Esophagus (tissue), 2 donors: ENCODE results near the gene GALNTL6. TPM values are rescaled to one million over a fixed set of nuclear protein-coding genes. Genes with fewer than 3 reads are reported as not detected.
"Not testable (repeated sequence)": the region's sequence is repeated elsewhere in the genome, so short reads cannot be mapped to it uniquely, and the experiment has no call there.

ENCODE experiments used
- H3K27ac ChIP-seq, 2 donors: one replicate each; pipeline ENCODE4 v1.5.1; 2013; ENCODE audit warnings: low read depth in 2 of 2, mild to moderate bottlenecking in 2 of 2, inconsistent platforms in 1 of 2, low read length in 1 of 2, moderate library complexity in 1 of 2
- H3K27me3 ChIP-seq, 2 donors: one replicate each; pipeline ENCODE4 v1.6.1; 2013; ENCODE audit warnings: low read length in 2 of 2, control low read depth in 1 of 2, mild to moderate bottlenecking in 1 of 2; ENCODE audit not compliant: insufficient read depth in 2 of 2, control insufficient read depth in 1 of 2
- H3K36me3 ChIP-seq, 2 donors: one replicate each; pipeline ENCODE4 v1.6.1; 2013; ENCODE audit warnings: low read length in 1 of 2; ENCODE audit not compliant: control insufficient read depth in 2 of 2, insufficient read depth in 2 of 2
- H3K4me1 ChIP-seq, 2 donors: one replicate each; pipeline ENCODE4 v1.6.1; 2013; ENCODE audit warnings: low read length in 1 of 2; ENCODE audit not compliant: control insufficient read depth in 2 of 2, insufficient read depth in 2 of 2
- H3K4me3 ChIP-seq, 2 donors: one replicate each; pipeline ENCODE4 v1.5.1; 2013; ENCODE audit warnings: low read length in 2 of 2, mild to moderate bottlenecking in 2 of 2, low read depth in 1 of 2, moderate library complexity in 1 of 2
- H3K9me3 ChIP-seq, 2 donors: one replicate each; pipeline ENCODE4 v1.6.1; 2013; ENCODE audit warnings: mild to moderate bottlenecking in 2 of 2, low read depth in 1 of 2, low read length in 1 of 2, moderate library complexity in 1 of 2; ENCODE audit not compliant: control insufficient read depth in 2 of 2, insufficient read depth in 1 of 2
- WGBS, 2 donors: extraction: QIAGEN DNeasy Blood & Tissue Kit; methylation state at CpG; one replicate each; pipeline ENCODE4 v1.1.7; 2013; 5-methylcytosine and 5-hydroxymethylcytosine counted together
- polyA plus RNA-seq, 2 donors: library from polyadenylated mRNA; stranded (reverse); fragments of 200-250 nt; gene quantifications; one replicate each; pipeline ENCODE4 v1.2.3, GENCODE V29; 2013
- donor health status: healthy with polysubstance abuse.
- donor health status: Bipolar disorder and iron deficiency.

Gene GALNTL6
- polyA plus RNA-seq, 2 donors: not detected

- not testable (repeated sequence) for H3K4me1 ChIP-seq, H3K36me3 ChIP-seq, H3K4me3 ChIP-seq, H3K27ac ChIP-seq, H3K9me3 ChIP-seq, H3K27me3 ChIP-seq
- 79 to 86% methylated on average over 8 of the region's 8 CpGs for WGBS, 2 donors
Observed at GRCh38 chr4:172912468-172912867, 1099.3 kb downstream of the GALNTL6 start.

GRCh38 chr4:172917403-172917802 is 1104.2 kb downstream of the GALNTL6 start:
- not testable (repeated sequence) for H3K4me3 ChIP-seq, H3K4me1 ChIP-seq, H3K36me3 ChIP-seq, H3K9me3 ChIP-seq, H3K27me3 ChIP-seq, H3K27ac ChIP-seq
- WGBS, 2 donors: 87 to 91% methylated on average over 3 of the region's 3 CpGs

- WGBS, 2 donors: 92 to 96% methylated on average over 5 of the region's 5 CpGs
- no peaks in the 10 kb centered on the region for H3K4me1 ChIP-seq
- no peak overlapping the region for H3K4me3 ChIP-seq
- no peaks in the 10 kb centered on the region for H3K36me3 ChIP-seq
- H3K27me3 ChIP-seq: no peaks in the 10 kb centered on the region
- no peaks in the 10 kb centered on the region for H3K9me3 ChIP-seq
- no peak overlapping the region for H3K27ac ChIP-seq
Observed at GRCh38 chr4:172919269-172919668, 1106.1 kb downstream of the GALNTL6 start.

DNA sequence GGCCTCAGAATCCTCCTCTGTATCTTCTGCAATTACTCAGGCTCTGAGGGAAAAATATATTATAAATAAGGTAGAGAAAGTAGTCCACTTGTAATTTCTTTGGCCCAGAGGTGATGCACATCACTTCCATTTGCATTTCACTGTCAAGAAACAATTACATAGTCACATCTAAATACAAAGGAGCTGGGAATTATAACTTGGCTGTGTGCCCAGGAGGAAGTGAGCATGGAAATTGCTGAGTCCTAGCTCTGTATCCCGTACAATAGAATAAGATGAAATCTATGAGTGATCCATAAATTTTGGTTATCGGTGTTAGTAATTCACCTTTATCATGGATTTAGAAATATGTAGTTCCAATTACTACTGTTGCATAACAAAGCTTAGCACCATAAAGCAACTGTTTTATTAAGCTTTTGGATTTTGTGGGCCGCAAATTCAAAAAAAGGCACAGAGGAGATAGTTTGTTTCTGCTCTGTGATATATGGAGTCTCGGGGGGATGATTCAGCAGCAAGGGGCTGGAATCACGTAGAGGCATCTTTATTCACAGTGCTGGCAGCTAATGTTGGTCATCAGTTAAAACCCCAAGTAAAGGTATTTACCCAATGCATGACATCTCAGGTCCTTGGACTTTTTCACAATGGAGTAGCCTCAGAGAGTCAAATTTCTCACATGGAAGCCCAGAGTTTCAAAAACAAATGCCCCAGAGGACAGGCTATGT is 1114.1 kb downstream of the GALNTL6 start:
- Histone ChIP-seq H3K9me3 (no peaks in the 10 kb centered on the region), H3K27ac (no peak overlapping the region), H3K36me3 (no peaks in the 10 kb centered on the region), H3K4me3 (no peak overlapping the region), H3K4me1 (no peaks in the 10 kb centered on the region), H3K27me3 (no peaks in the 10 kb centered on the region)
- WGBS, 2 donors: 74 to 81% methylated on average over 5 of the region's 5 CpGs

DNA sequence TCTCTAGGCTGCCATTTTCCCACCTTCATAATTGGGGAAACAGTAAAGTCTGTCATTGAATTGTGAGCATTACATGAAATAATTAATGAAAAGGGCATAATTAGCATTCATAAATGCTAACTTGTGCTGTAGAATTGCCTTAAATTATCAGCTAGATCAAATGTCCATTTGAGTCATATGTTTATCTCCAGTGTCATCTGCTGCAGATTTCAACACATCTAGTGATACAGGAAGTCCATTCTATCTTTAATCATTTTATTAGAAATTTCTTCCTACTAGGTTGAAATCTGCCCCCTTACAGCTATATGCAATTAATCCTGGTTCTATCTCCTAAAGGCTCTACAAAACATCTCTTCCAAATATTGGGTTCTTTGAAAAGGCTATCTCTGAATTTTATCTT is 1115.1 kb downstream of the GALNTL6 start:
- no peak overlapping the region for H3K27ac ChIP-seq
- H3K9me3 ChIP-seq: no peaks in the 10 kb centered on the region
- H3K4me3 ChIP-seq: no peak overlapping the region
- H3K27me3 ChIP-seq: no peaks in the 10 kb centered on the region
- no peaks in the 10 kb centered on the region for H3K4me1 ChIP-seq
- no peaks in the 10 kb centered on the region for H3K36me3 ChIP-seq

GRCh38 chr4:172938072-172938829 is 1125.0 kb downstream of the GALNTL6 start:
- Histone ChIP-seq H3K27me3 (no peaks in the 10 kb centered on the region), H3K4me3 (no peak overlapping the region), H3K27ac (no peak overlapping the region), H3K36me3 (no peaks in the 10 kb centered on the region), H3K9me3 (no peaks in the 10 kb centered on the region), H3K4me1 (peaks cover 0 to 5% of the 10 kb centered on the region in 2 donors)
- 66 to 69% methylated on average over 6 of the region's 6 CpGs for WGBS, 2 donors

GRCh38 chr4:172938870-172939269 is 1125.7 kb downstream of the GALNTL6 start:
- no peak overlapping the region for H3K4me3 ChIP-seq
- H3K27me3 ChIP-seq: no peaks in the 10 kb centered on the region
- H3K9me3 ChIP-seq: no peaks in the 10 kb centered on the region
- H3K4me1 ChIP-seq: peaks cover 0 to 5% of the 10 kb centered on the region in 2 donors
- H3K27ac ChIP-seq: no peak overlapping the region
- H3K36me3 ChIP-seq: no peaks in the 10 kb centered on the region
- WGBS, 2 donors: 79 to 90% methylated on average over 1 of the region's 1 CpG

DNA sequence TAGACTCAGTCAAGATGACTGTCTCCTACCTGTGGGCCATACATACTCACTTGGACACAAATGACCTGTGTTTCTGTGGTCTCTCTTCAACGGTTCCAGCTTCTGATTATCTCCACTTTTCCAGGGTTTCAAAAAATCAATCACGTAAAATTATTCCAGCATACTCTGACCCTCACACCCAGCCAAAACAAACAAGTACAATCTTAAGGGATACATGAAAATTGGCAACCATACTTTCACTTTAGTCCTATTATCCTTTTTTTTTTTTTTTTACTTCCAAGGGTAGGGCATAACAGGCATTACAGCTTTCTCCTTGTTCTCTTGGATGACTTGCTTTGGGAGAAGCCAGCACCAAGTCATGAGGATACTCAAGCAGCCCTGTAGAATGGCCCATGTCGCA is 1129.6 kb downstream of the GALNTL6 start:
- Histone ChIP-seq H3K36me3 (no peaks in the 10 kb centered on the region), H3K4me3 (no peak overlapping the region), H3K4me1 (peaks cover 0 to 5% of the 10 kb centered on the region in 2 donors), H3K9me3 (no peaks in the 10 kb centered on the region), H3K27ac (no peak overlapping the region), H3K27me3 (no peaks in the 10 kb centered on the region)
- 41 to 47% methylated on average over 3 of the region's 3 CpGs for WGBS, 2 donors

DNA sequence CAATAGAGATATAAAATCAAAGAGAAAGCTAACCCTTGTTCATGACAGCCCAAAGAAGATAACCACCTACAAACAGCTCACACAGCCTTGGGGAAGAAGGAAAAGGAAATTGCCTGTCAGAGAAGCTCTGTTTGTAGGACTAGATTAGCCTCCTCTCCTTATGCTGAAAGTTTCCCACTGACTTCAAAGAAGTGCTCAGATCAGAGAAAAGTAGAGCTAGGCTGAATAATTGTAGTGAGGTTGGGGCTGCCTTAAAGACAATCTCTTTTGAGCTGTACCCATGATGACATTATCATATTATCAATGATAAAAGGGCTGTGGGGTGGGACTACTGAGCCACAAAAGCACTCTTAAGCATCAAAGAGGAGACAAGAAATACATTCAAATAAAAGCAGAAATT is 1132.4 kb downstream of the GALNTL6 start:
- Histone ChIP-seq H3K27me3 (no peaks in the 10 kb centered on the region), H3K9me3 (no peaks in the 10 kb centered on the region), H3K4me1 (peaks cover 0 to 5% of the 10 kb centered on the region in 2 donors), H3K4me3 (no peak overlapping the region), H3K36me3 (no peaks in the 10 kb centered on the region), H3K27ac (no peak overlapping the region)

DNA sequence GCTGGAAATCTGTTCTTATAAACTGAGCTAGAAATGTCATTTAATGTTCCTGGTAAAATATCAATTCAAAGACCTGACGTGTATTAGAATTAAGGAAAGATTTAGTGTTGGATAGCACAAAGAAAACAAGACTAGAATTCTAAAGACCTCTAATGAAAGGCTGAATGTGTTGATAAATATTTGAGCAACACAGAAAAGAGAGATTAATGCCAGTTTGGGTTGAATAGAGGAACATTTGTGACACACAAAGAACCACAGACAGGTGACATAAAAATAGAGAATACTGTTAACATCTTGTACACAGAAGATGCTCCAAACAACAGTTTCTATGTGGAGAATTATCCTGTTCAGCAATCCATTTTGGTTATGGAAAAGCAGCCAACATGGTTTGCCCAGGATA is 1133.3 kb downstream of the GALNTL6 start:
- WGBS, 2 donors: 49 to 56% methylated on average over 1 of the region's 1 CpG
- Histone ChIP-seq H3K27me3 (no peaks in the 10 kb centered on the region), H3K36me3 (no peaks in the 10 kb centered on the region), H3K4me3 (no peak overlapping the region), H3K27ac (no peak overlapping the region), H3K9me3 (no peaks in the 10 kb centered on the region), H3K4me1 (peaks cover 0 to 5% of the 10 kb centered on the region in 2 donors)
